GM23338 (cell line): Measurements from ENCODE around the gene PRPF31. TPM values are rescaled to one million over a fixed set of nuclear protein-coding genes. Genes with fewer than 3 reads are reported as not detected.

Source experiments
- ATAC-seq: fragments of 200-7000 bp; cut with Tn5 transposase; 3 replicates; pipeline ENCODE4 v1.9.1; 2020
- DNase-seq: peaks from one replicate; pipeline ENCODE4 v3.0.0-alpha.2; 2015; ENCODE audit warnings: low spot score
- H2AFZ ChIP-seq: fragments of 200-600 bp; sonication (generic); 2 replicates; pipeline ENCODE4 v1.8.0; 2016; ENCODE audit warnings: antibody characterized with exemption, mild to moderate bottlenecking, moderate library complexity
- H3F3A ChIP-seq: fragments of 200-600 bp; sonication (generic); replicated peaks from 2 replicates; pipeline ENCODE4 v1.8.0; 2017; ENCODE audit warnings: antibody characterized with exemption, mixed run types, low read depth
- H3K27ac ChIP-seq: fragments of 200-600 bp; sonication (generic); 2 replicates; pipeline ENCODE4 v1.6.1; 2016; ENCODE audit warnings: low read depth
- H3K27me3 ChIP-seq: fragments of 200-600 bp; sonication (generic); 2 replicates; pipeline ENCODE4 v1.8.0; 2016; ENCODE audit warnings: mild to moderate bottlenecking, mixed run types, moderate library complexity; ENCODE audit not compliant: insufficient read depth
- H3K36me3 ChIP-seq: fragments of 200-600 bp; sonication (generic); 2 replicates; pipeline ENCODE4 v1.8.0; 2016; ENCODE audit warnings: mild to moderate bottlenecking; ENCODE audit not compliant: insufficient read depth
- H3K4me1 ChIP-seq: fragments of 200-600 bp; sonication (generic); 2 replicates; pipeline ENCODE4 v1.8.0; 2016; ENCODE audit warnings: mild to moderate bottlenecking, moderate library complexity; ENCODE audit not compliant: insufficient read depth
- H3K4me2 ChIP-seq: fragments of 200-600 bp; sonication (generic); 2 replicates; pipeline ENCODE4 v1.7.1; 2017; ENCODE audit warnings: mixed run types
- H3K4me3 ChIP-seq: fragments of 200-600 bp; sonication (generic); 2 replicates; pipeline ENCODE4 v1.6.1; 2016; ENCODE audit warnings: mixed run types
- H3K79me2 ChIP-seq: fragments of 200-600 bp; sonication (generic); replicated peaks from 2 replicates; pipeline ENCODE4 v1.8.0; 2017; ENCODE audit warnings: mild to moderate bottlenecking; ENCODE audit not compliant: insufficient read depth
- H3K9me2 ChIP-seq: fragments of 200-600 bp; sonication (generic); 2 replicates; pipeline ENCODE4 v1.8.0; 2017; ENCODE audit not compliant: insufficient read depth
- H4K20me1 ChIP-seq: fragments of 200-600 bp; sonication (generic); replicated peaks from 2 replicates; pipeline ENCODE4 v1.8.0; 2017; ENCODE audit warnings: mild to moderate bottlenecking; ENCODE audit not compliant: insufficient read depth
- H3K27ac Mint-ChIP-seq: 2 replicates; pipeline ENCODE4 v1.8.0; 2020; ENCODE audit warnings: inconsistent platforms, mild to moderate bottlenecking, moderate library complexity, mixed read lengths
- H3K27me3 Mint-ChIP-seq: 3 replicates; pipeline ENCODE4 v1.8.0; 2022; ENCODE audit warnings: low read depth, mild to moderate bottlenecking, moderate library complexity, mixed read lengths, inconsistent platforms; ENCODE audit not compliant: insufficient read depth, poor library complexity
- H3K36me3 Mint-ChIP-seq: 3 replicates; pipeline ENCODE4 v1.8.0; 2021; ENCODE audit warnings: low read depth, mild to moderate bottlenecking, inconsistent platforms, moderate library complexity, mixed read lengths
- H3K4me1 Mint-ChIP-seq: 3 replicates; pipeline ENCODE4 v1.8.0; 2020; ENCODE audit warnings: mild to moderate bottlenecking, inconsistent platforms, mixed read lengths
- H3K4me3 Mint-ChIP-seq: 3 replicates; pipeline ENCODE4 v1.8.0; 2021; ENCODE audit warnings: moderate library complexity, mild to moderate bottlenecking, inconsistent platforms, mixed read lengths
- H3K9me3 Mint-ChIP-seq: 3 replicates; pipeline ENCODE4 v1.8.0; 2020; ENCODE audit warnings: moderate library complexity, mild to moderate bottlenecking, inconsistent platforms, mixed read lengths
- CTCF ChIP-seq, 2 experiments: fragments of 200-600 bp in 1 of 2; sonication (generic) in 1 of 2; conservative IDR thresholded peaks; 2 replicates each; pipeline versions ENCODE4 v1.5.1 to v1.6.1; 2016 to 2017; ENCODE audit warnings: antibody characterized with exemption in 2 of 2, low read depth in 2 of 2, mild to moderate bottlenecking in 2 of 2, moderate library complexity in 1 of 2
- EZH2 ChIP-seq: fragments of 200-600 bp; sonication (generic); IDR thresholded peaks from one replicate; pipeline ENCODE4 v1.8.0; 2017; ENCODE audit warnings: antibody characterized with exemption, mild to moderate bottlenecking, low read depth; ENCODE audit not compliant: unreplicated experiment
- NANOG ChIP-seq: IDR thresholded peaks from 2 replicates; pipeline ENCODE4 v1.6.1; 2016; ENCODE audit warnings: antibody characterized with exemption, borderline replicate concordance
- POLR2AphosphoS5 ChIP-seq: IDR thresholded peaks from 2 replicates; pipeline ENCODE4 v1.6.1; 2016; ENCODE audit warnings: antibody characterized with exemption, low read depth
- STAT1 ChIP-seq: IDR thresholded peaks from one replicate; pipeline ENCODE4 v1.6.1; 2016; ENCODE audit warnings: antibody characterized with exemption; ENCODE audit not compliant: unreplicated experiment
- ZNF331 ChIP-seq: fragments of 250-450 bp; sonication (Bioruptor Pico); IDR thresholded peaks from 2 replicates; pipeline ENCODE4 v1.5.0; 2020; ENCODE audit warnings: low read depth, mild to moderate bottlenecking, moderate library complexity
- polyA plus RNA-seq: library from polyadenylated mRNA; unstranded; fragments of >200 nt; fragmentation: Nextera tagmentation; extraction: Ambion mirVana; gene quantifications from 2 replicates; pipeline ENCODE4 v1.2.1, GENCODE V29; 2016
- total RNA-seq: library from RNA; depleted of rRNA; stranded (reverse); fragments of >200 nt; shearing (Covaris generic); gene quantifications from 2 replicates; pipeline ENCODE4 v1.2.3, GENCODE V29; 2014
- TF ChIP-seq, protein P1 (sequence below): IDR thresholded peaks from 2 replicates; pipeline ENCODE4 v1.6.1; 2016; ENCODE audit warnings: antibody characterized with exemption
- TF ChIP-seq, protein P2 (sequence below): IDR thresholded peaks from one replicate; pipeline ENCODE4 v1.6.1; 2018; ENCODE audit warnings: antibody characterized with exemption; ENCODE audit not compliant: unreplicated experiment

PRPF31 gene
- total and polyA plus RNA-seq, 2 experiments from 2014 or later = 83.3 to 94.2 TPM

GRCh38 chr19:54156490-54156889 is 40.9 kb downstream of the PRPF31 start:
- TF ChIP-seq, protein P1, sequence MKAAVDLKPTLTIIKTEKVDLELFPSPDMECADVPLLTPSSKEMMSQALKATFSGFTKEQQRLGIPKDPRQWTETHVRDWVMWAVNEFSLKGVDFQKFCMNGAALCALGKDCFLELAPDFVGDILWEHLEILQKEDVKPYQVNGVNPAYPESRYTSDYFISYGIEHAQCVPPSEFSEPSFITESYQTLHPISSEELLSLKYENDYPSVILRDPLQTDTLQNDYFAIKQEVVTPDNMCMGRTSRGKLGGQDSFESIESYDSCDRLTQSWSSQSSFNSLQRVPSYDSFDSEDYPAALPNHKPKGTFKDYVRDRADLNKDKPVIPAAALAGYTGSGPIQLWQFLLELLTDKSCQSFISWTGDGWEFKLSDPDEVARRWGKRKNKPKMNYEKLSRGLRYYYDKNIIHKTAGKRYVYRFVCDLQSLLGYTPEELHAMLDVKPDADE = no peak
- TF ChIP-seq STAT1 (no peak), POLR2AphosphoS5 (peak; percentile 37; the same call in 1 of the 2 replicates)
- TF ChIP-seq, protein P2, sequence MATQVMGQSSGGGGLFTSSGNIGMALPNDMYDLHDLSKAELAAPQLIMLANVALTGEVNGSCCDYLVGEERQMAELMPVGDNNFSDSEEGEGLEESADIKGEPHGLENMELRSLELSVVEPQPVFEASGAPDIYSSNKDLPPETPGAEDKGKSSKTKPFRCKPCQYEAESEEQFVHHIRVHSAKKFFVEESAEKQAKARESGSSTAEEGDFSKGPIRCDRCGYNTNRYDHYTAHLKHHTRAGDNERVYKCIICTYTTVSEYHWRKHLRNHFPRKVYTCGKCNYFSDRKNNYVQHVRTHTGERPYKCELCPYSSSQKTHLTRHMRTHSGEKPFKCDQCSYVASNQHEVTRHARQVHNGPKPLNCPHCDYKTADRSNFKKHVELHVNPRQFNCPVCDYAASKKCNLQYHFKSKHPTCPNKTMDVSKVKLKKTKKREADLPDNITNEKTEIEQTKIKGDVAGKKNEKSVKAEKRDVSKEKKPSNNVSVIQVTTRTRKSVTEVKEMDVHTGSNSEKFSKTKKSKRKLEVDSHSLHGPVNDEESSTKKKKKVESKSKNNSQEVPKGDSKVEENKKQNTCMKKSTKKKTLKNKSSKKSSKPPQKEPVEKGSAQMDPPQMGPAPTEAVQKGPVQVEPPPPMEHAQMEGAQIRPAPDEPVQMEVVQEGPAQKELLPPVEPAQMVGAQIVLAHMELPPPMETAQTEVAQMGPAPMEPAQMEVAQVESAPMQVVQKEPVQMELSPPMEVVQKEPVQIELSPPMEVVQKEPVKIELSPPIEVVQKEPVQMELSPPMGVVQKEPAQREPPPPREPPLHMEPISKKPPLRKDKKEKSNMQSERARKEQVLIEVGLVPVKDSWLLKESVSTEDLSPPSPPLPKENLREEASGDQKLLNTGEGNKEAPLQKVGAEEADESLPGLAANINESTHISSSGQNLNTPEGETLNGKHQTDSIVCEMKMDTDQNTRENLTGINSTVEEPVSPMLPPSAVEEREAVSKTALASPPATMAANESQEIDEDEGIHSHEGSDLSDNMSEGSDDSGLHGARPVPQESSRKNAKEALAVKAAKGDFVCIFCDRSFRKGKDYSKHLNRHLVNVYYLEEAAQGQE = no peak
- Mint-ChIP-seq H3K27ac (no peak overlapping the region), H3K9me3 (peaks cover 2% of the 10 kb centered on the region; the same call in 2 of the 3 replicates), H3K36me3 (peaks cover 57% of the 10 kb centered on the region), H3K27me3 (peaks cover 25% of the 10 kb centered on the region), H3K4me3 (no peak overlapping the region), H3K4me1 (peaks cover 16% of the 10 kb centered on the region)
- Histone ChIP-seq H2AFZ (no peak overlapping the region), H3K79me2 (peaks cover 9% of the 10 kb centered on the region; the same call in 1 of the 2 replicates), H3K4me2 (no peak overlapping the region), H3K4me3 (no peak overlapping the region), H3K4me1 (peaks cover 8% of the 10 kb centered on the region; the same call in 1 of the 2 replicates), H3K27me3 (no peaks in the 10 kb centered on the region), H3K36me3 (peaks cover 21% of the 10 kb centered on the region; the same call in 1 of the 2 replicates), H3K27ac (no peak overlapping the region), H3F3A (peaks cover 31% of the 10 kb centered on the region), H4K20me1 (peaks cover 10% of the 10 kb centered on the region; the same call in 1 of the 2 replicates), H3K9me2 (no peaks in the 10 kb centered on the region)
- DNase-seq (no peak), ATAC-seq (no peak)

DNA sequence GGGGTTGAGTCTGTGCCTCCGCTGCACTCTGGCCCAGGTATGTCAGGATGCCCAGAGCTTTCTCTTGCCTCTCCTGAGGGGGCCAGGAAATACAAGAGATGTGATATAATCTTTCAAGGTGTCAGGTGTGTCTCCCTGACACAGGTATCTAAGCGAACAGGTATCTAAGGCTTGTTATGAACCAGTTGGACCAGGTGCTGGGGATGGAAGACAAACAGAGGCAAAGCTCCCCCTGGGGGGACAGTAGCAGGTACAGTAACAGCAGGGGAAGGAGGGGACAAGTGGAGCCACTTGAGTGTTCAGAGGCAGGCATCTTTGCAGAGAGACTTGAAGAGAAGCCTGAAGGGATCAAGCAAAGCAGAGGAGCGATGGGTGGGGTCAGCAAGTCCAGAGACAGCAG is 41.4 kb downstream of the PRPF31 start:
- peak overlapping the region; percentile 41; the same call in 2 of the 3 replicates for H3K4me3 Mint-ChIP-seq
- no peaks in the 10 kb centered on the region for H3K27me3 ChIP-seq
- H3K4me1 ChIP-seq = peaks cover 8% of the 10 kb centered on the region; the same call in 1 of the 2 replicates
- no peak overlapping the region for H3K4me2 ChIP-seq
- peaks cover 9% of the 10 kb centered on the region; the same call in 1 of the 2 replicates for H3K79me2 ChIP-seq
- no peak overlapping the region for H3K27ac ChIP-seq
- DNase-seq (no peak), ATAC-seq (no peak)
- H3K4me3 ChIP-seq = no peak overlapping the region
- peaks cover 29% of the 10 kb centered on the region for H3K27me3 Mint-ChIP-seq
- H3K27ac Mint-ChIP-seq = no peak overlapping the region
- no peaks in the 10 kb centered on the region for H3K9me2 ChIP-seq
- H3K9me3 Mint-ChIP-seq = peaks cover 2% of the 10 kb centered on the region; the same call in 2 of the 3 replicates
- peaks cover 10% of the 10 kb centered on the region; the same call in 1 of the 2 replicates for H4K20me1 ChIP-seq
- H3K4me1 Mint-ChIP-seq = peaks cover 19% of the 10 kb centered on the region
- H3K36me3 Mint-ChIP-seq = peaks cover 52% of the 10 kb centered on the region
- peaks cover 33% of the 10 kb centered on the region for H3F3A ChIP-seq
- H2AFZ ChIP-seq = no peak overlapping the region
- peaks cover 21% of the 10 kb centered on the region; the same call in 1 of the 2 replicates for H3K36me3 ChIP-seq
- no peak for TF ChIP-seq POLR2AphosphoS5
- TF ChIP-seq ZNF331 (CRISPR knock-in tag) = no peak
- TF ChIP-seq CTCF (conservative IDR thresholded peaks at IDR 0.05; ENCODE audit: low read depth in 2 of 2) = no peak
- no peak for TF ChIP-seq EZH2
- no peak for TF ChIP-seq NANOG
- TF ChIP-seq, protein P2 = no peak
